NCI-H187 treated with DMSO at 0.1 percent for 48 hours (cell line): ENCODE data around the gene TMEM205.
"Not testable (repeated sequence)": the region's sequence is repeated elsewhere in the genome, so short reads cannot be mapped to it uniquely, and the experiment has no call there.

Experiments used
- DNase-seq: peaks from one replicate; lab custom pipeline; 2025; lab: John Stamatoyannopoulos, UW

Gene TMEM205

GRCh38 chr19:11346104-11346940 lies at the start of gene TMEM205, which contains the start of gene CCDC159:
TMEM205 (minus strand) TSS chr19:11346268; CDS start chr19:11345619, 649 bp downstream.
CCDC159 (plus strand) TSS chr19:11346519; CDS start chr19:11346607, 88 bp downstream.
- peak; percentile 77 for DNase-seq

DNA sequence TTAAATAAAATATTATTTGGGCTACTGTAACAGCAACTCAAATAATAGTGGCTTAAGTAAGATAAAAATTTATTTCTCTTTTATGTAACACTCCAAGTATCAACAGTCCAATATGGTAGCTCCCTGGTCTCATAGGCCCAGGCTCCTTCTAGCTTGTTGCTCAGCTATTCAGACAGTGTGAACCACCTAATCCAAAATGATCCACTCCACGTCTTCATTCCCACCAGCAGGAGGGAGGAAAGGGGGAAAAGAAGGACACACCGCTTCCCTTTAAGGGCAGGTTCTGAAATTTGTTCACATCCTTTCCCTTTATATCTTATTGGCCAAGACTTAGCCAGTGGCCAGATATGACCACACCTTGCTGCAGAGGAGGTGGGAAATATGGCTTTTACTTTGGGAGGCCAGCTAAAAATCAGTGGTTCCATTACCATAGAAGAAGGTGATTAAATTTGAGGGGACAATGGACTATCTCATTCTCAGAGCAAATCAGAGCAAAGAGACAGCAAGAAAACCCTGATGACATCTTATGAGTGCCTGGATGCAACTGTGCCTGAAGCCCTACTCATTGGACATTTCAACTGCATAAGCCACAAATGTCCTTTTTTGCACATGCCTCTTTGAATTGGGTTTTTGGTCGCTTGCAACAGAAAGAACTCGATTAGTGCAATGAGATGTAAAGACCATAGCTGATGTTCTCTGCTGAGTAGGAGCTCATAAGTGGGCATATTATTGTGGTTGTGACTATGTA lies 45.0 kb upstream of the TMEM205 start:
- no peak for DNase-seq

DNA sequence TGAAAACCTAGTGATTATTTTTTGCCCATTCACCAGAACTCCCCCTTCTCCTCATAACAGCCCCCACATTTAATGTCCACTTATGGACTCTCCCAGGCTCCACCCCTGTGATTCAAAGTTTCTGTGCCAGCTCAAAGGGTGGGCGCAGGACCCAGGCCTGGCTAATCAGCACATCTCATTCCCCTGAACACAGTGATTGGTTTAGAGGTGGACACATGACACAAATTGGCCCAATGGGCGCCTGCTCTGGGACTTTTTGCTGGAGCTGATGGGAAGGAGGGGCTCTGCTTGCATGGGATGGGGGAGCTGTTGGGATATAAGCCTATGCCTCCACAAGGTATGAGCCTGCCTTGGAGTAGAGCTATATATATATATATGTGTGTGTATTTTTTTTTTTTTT lies 44.3 kb upstream of the TMEM205 start:
- no peak for DNase-seq

DNA sequence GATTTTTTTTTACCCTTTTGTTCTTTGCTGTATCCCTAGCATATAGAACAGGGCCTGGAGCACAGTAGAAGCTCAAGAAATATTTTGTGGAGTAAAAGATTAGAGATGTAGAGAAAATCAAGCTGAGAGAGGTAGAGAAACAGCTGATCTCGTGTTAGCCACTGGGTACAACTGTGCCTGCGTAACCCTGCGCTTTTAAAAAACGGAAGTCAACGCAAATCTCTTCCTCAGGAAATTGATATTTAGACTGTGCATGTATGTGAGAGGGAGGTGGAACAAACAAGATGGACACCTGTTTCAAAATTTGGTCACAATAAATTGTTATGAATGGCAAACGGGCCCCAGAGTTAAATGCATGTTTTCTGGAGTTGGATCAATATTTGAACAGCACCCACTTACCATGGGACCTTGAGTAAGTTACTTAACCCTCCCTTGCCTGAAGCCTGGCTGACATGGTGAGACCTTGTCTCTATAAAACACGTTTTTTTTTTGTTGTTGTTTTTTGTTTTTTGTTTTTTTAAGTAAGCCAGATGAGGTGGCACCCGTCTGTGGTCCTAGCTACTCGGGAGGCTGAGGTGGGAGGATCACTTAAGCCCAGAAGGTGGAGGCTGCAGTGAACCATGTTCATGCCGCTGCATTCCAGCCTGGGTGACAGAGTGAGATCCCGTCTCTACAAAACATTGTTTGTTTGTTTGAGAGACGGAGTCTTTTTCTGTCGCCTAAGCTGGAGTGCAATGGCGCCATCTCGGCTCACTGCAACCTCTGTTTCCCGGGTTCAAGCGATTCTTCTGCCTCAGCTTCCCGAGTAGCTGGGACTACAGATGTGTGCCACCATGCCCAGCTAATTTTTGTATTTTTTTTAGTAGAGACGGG lies 41.3 kb upstream of the TMEM205 start:
- no peak for DNase-seq

- DNase-seq: no peak
Measured at GRCh38 chr19:11384778-11385129, 38.7 kb upstream of the TMEM205 start.

DNA sequence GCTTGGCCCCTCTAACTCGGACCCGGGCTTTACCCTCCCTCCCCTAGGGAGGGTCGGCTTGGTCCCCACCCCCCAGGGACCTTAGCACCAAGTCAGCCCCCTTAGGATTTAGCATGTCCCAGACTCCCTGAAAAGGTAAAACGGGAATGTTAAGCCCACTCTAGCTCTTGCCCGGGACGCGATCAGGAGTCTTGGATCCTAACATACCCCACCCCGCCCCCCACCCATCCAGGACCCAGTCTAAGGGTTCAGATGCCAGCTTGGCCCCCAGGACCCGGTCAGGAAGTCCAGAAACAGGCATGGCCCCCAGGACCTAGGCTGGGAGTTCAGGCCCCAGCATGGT lies 37.6 kb upstream of the TMEM205 start:
- no peak for DNase-seq

GRCh38 chr19:11382898-11383705 lies 37.0 kb upstream of the TMEM205 start:
- no peak for DNase-seq

GRCh38 chr19:11380653-11381537 lies 34.8 kb upstream of the TMEM205 start:
- DNase-seq: peak; percentile 84

DNA sequence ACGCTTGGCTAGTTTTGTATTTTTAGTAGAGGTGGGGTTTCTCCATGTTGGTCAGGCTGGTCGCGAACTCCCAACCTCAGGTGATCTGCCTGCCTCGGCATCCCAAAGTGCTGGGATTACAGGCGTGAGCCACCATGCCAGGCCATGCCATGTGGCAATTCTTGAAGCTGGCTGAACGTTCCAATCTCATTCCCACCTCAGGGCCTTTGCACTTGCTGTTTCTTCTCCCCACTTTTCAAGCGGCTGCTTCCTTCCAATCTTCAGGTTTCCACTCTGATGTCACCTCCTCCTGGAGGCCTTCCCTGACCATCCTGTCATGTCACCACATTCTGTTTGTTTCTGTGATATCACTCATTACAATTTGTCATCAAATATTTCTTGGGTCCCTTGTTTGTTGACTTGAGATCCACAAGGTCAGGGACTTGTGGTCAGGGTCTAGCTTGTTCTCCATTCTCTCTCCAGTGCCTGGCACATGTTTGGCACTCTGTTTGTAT lies 33.8 kb upstream of the TMEM205 start:
- no peak for DNase-seq

DNA sequence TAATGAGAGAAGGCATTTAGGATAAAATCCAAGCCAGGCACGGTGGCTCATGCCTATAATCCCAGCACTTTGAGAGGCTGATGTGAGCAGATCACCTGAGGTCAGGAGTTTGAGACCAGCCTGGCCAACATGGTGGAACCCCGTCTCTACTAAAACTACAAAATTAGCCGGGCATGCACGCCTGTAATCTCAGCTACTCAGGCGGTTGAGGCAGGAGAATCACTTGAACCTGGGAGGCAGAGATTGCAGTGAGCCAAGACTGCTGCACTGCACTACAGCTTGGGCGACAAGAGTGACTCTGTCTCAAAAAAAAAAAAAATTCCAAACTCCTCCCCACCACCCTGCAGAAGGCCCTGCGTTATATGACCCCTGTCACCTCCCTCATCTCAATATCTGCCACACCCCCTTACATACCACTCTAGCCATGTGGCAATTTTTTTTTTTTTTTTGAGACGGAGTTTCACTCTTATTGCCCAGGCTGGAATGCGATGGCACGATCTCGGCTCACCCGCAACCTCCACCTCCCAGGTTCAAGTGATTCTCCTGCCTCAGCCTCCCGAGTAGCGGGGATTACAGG lies 33.3 kb upstream of the TMEM205 start:
- DNase-seq: not testable (repeated sequence)

DNA sequence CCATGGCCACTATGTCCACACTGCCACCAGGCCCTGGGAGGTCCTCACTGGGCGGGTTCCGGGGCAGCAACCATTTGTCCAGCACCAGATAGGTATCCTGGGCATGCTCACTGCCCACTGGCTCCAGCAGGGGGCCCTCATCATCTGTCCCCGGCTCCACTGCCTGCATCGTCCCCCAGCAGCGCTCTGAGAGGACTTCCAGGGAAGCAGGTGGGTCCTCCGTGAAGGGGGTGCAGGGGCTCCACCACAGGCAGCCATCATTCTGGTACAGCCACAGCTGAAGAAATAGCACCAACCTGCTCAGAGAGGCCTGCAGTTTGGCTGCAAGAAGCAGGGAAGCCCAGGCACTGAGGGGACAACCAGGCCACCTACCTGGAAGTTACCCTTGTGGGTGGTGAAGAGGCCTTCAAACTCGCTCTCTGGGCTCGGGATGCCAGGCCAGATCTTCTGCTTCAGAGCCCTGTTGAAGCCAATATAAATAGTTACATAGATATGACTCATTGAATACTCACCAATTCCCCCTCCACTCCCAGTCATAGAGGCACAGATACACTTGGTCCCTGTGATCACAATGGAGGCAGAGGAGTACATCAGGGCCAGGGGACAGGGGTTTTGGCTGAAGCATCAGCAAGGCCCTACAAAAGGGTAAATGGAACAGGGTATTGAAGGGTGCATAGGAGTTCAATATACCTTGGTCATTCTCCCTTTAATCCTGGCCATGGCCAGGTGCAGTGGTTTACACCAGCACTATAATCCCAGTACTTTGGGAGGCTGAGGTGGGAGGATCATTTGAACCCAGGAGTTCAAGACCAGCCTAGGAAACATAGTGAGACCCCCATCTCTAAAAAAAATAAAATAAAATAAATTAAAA lies 32.5 kb upstream of the TMEM205 start:
- DNase-seq: no peak

DNA sequence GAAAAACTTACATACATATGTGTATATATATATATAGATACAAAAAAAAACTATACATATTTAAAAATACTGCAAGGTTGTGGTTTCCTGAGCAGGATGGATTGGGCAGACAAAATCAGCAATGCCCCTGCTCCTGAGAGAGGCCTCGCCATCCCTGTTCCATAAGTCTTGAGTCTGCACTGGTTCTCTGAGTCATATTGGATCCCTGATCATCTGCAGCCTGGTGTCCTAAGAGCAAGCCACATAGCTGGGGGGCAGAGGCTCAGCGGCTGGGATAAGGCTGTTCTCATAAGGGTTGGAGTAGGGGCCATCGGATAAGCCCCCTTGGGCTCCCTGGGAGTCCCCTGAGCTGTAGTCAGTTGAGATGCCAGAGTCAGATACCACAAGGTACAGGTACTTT lies 31.7 kb upstream of the TMEM205 start:
- no peak for DNase-seq

DNA sequence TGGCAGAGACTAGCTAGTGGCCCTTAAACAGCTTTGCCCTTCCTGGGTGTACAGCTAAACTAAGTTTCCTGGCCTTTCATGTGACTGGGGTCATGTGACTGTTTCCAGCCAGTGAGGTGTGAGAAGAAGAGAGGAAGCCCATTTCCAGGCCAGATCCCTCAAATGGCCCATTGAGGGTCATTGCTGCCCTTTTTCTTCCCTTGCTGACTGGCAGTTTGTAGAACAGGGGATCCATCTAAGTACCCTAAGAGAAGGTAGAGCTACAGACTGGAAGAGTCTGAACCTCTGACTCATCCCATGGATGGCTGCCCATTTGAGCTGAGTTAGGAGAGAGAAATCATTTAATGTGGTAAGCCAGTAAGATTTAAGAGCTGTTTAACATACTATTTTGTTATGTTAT lies 31.2 kb upstream of the TMEM205 start:
- DNase-seq: no peak

DNA sequence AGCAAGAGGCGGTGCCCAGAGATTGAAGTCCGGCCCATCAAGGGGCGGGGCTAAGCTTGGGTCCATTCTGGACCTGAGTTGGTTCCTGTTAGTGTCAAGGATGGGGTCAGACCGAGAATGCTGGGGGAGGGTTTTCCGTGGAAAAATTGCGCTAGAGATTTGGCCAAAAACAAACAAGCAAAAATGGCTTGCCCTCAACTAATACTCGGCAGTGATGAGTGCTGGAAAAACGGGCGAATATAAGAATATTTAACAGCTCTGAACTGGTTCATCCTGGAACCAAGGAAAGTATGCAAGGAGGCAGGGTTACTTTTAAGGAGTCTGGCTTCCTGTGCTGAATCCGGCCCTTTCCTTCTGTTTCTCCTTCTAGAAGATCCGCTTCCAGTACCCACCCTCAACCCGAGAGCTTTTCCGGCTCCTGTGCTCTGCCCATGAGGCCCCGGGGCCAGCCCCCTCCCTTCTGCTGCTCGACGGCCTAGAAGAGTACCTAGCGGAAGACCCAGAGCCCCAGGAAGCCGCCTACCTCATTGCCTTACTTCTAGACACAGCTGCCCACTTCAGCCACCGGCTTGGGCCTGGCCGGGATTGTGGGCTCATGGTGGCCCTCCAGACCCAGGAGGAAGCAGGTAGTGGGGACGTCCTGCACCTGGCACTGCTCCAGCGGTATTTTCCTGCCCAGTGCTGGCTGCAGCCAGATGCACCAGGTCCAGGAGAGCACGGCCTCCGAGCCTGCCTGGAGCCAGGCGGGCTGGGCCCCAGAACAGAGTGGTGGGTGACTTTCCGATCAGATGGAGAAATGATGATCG lies 29.3 kb upstream of the TMEM205 start:
- DNase-seq: no peak

- DNase-seq: peak; percentile 88
Measured at GRCh38 chr19:11374433-11375142, 28.5 kb upstream of the TMEM205 start, which contains the start of gene SWSAP1. SWSAP1 (plus strand) TSS chr19:11374666; CDS start chr19:11374681, 15 bp downstream.

- DNase-seq: no peak
Measured at GRCh38 chr19:11373885-11374432, 27.9 kb upstream of the TMEM205 start.
